8988T (cell line): ENCODE data around the gene UNC79.

Experiments
- DNase-seq: peaks from one replicate; pipeline ENCODE4 v3.0.0; 2011

Gene UNC79

DNA sequence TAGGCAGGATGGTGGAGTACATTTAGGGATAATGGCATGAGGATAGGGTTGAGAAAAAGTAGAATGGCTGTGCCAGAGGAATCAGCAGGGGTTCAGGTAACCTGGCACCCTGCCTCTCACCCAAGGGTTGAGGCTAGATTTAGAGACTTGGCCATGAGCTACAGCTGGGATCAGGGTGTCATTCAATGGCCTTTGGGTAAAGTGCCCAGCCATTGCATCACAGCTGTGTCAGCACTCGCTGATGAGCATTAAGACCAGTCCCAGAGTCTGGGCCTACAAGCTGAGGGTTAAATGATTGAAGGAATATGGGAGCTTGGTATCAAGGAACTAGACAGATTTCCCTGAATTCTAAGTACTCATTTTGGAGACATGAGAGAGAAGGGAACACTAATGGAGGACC is 243.6 kb downstream of the UNC79 start:
- no peak for DNase-seq

DNA sequence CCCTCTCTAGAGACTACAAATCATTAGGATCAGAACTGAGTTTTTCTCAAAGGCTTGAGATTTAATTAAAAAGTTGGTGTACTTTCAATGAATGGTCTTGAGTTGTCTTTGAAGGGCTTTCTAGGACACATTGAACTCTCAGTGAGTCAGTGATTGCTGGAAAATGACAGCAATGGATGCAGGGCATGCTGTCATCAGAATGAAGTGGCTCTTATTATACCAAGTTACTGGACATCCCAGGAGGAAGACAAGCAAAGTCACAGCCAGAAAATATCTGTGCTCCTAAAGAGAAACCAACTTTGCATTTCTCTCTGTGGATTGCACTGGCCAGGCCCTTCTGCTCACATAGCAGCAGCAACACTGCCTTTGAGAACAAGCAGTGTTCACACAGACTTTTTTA is 244.9 kb downstream of the UNC79 start:
- DNase-seq = no peak

DNA sequence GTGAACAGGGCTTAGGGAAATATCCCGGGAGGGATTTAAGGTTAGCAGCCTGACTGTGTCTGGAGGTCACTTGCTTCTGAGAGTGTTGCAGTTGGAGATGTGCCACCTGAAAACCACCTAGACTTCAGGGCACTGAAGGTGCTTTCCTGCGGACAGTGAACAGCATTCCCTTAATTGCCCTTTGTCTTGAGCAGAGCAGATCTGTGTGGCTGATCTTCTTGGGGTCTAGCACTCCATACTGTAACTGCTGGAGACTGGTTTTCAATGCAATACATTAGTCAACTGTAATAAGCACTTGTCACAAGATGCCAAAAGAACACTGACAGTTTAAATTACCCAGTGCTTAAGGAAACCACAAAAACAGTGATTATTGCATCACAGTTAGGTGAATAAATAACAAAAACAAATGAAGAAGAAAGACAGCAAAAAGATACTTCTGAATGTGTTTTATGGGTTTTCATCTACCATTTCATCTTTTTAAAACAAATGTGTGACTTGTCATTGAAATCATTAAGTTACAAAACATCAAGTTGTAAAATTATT is 245.7 kb downstream of the UNC79 start:
- no peak for DNase-seq

DNA sequence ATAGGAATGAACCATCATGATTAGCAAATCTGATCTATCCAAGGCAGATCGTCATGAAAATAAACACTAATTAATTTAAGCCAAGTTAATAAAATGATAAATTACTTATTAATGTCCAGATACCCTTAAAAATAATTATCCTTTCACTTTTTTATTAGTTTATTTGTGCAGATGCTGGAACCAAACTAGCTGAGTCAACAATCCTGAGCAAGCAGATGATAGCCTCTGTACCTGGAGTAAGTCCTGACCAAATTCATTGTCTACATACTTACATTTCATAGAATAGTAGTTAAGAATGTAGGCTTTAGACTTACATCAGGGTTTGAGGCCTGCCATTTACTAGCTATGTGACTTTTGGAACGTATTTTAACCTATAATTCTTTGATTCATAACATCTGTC is 251.7 kb downstream of the UNC79 start:
- no peak for DNase-seq

DNA sequence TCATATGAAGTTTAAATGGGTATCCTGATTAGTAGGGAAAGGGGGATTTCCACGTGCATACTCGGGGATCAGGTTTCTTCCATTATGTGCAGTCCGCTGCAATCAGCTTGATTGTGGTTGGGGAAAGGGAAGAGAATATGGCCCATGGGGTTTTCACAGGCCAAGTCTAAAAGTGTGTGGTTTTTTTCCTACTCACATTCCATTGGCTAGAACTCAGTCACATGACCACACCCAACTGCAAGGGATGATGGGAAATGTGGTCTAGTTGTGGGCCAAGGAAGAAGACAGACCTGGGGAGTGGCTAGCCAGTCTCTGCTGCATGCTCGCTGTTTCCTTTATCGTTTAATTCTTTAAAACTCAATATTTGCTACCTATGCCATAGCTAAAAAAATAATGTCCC is 252.5 kb downstream of the UNC79 start:
- no peak for DNase-seq

DNA sequence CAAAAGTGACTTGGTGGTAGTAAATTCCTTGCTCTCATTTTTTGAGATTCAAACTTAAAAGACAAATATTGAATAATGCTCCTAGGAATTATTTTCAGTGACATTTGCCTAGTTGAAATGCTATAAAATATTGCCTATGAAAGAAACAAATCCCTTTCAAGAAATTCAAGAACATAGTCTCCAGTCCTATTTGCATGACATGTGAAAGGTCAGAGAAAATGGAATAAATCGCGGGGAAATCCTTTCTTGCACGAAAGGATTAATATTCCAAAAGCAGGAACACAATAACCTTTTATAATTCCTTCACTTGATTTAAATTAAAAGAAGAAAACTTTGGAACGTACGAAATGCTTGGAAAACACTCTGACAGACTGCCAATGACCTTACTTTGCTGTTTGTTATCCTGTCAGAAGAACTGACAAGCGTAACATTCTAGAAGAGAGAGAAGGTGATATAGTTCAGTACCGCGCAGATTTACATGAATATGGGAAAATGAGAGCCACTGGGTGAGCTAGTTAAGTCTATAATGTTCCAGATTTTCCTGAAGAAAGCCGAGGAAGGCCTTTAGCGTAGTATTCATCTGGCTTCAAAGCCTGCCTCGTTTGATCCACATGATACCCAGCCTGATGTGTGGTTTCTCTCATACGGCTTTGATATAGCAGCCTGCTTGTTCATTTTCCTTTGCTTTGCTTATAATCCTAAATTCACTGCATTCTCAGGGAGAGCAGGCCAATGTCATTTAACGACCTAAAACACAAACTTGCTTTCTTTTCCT is 254.6 kb downstream of the UNC79 start:
- no peak for DNase-seq

DNA sequence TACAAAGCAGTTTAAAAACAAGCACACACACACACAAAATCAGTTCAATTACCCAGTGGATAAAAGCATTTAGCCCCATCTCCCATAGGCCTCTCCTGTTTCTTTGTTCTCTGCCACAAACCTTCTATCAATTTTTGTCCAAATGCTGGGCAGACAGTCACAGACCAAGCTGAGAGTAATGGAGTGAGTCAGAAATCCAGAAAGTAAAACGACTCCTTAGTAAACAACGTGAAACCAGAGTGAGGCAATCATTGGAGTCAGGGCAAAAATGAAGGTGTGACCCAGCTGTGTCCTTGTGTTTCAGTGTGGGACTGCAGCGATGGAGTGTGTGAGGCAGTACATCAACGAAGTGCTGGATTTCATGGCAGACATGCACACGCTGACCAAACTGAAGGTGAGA is 255.5 kb downstream of the UNC79 start:
- no peak for DNase-seq

DNA sequence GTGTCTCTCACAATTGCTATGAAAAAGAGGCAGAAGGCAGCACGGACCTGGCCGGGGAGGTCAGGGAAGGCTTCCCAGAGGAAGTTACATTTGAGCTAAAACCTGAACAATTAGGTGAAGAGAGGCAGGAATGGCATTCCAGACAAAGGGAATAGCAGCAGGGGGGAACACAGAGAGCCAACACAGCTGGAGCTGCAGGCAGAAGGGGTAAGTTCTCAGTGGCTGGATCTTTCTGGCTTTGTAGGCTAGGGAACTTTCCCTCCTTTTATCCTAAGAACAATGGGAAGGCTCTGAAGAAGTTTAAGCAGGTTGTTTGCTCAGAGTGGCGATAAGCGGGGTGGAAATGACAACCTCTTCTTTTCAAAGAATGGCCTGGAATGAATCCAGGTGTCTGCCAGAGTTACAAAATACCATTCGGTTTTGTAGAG is 257.5 kb downstream of the UNC79 start:
- no peak for DNase-seq

DNA sequence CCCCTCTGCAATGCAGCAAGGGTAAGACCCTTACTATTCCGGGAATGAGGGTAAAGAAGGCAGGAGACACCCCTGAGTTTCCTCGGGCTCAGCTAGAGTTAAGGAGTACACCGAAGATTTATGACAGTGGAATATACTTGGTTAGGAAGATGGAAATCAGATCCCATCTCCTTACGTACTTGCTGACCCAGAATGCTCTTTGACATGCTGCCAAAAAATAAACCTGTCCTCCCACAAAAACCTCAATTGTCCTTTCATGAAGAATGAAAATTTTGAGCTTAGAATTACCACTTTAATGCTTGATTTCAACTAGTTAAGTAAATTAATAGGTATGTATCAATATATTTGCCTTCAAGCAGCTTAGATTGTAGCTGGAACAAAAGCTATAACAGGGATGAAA is 258.1 kb downstream of the UNC79 start:
- DNase-seq = no peak

DNA sequence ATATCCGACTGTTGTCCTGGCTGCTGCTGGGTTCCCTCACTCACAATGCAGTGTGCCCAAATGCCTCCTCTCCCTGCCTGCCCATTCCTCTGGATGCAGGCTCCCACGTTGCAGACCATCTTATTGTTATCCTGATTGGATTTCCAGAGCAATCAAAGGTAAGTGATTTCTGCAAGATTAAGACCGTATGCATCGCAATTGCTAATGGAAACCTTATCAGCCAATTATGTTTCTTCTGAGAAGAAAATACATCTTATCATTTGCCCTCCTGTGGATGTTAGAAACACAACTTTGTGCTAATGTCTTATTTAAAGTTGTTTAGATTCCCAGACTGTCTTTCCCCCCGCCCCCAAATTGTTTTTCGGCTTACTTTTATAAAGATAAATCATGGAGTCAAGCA is 259.4 kb downstream of the UNC79 start:
- DNase-seq = no peak

DNA sequence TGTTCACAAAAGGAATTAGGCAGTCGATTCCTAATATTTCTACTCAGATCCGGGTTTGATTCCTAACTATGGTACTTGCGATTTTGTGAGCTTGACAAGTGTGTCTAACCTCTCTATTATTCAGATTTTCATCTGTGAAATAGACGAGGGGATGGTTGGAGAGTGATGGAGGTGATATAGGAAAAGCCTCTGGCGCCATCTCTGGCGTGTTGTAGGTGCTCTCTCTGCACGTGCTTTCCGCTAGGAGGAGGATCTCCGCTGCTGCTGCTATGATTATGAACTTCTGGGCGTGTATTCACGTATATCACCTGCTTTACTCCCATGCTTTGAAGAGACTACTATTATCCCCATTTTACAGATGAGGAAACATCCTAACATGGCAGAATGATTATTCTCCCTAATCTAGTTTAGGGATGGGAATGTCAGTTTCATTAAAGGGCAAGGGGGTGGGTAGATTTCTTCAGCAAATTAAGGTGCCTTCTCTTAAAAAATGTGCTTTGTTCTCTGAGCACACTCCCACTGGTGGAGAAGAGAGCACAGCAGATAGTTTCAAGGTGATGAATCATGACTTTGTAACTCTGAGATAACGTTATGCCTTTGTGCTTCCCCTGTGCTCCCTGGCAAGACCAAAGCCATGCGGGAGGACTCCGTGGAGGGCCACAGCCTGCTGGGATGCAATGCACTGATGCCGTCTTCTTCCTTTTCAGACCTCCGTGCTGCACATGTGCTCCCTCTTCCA is 260.5 kb downstream of the UNC79 start:
- no peak for DNase-seq

DNA sequence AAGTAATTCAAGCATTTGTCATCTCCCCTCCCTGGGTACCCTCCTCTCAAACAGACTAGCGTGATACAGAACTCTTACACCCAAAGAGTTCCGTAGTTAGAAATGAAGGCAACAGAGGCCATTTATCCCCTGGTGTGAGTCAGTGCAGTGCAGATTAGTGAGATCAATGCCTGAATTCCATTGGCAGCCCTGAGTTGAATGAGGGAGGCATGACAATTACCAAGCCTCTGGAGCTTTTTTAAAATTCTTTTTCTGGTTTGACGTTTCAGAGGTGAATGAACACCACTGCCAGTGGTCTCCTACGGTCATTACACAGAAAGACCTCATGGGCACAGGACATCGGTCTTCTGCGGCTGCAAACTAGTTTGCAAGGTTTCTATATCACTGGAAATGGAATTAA is 263.2 kb downstream of the UNC79 start:
- DNase-seq = no peak

DNA sequence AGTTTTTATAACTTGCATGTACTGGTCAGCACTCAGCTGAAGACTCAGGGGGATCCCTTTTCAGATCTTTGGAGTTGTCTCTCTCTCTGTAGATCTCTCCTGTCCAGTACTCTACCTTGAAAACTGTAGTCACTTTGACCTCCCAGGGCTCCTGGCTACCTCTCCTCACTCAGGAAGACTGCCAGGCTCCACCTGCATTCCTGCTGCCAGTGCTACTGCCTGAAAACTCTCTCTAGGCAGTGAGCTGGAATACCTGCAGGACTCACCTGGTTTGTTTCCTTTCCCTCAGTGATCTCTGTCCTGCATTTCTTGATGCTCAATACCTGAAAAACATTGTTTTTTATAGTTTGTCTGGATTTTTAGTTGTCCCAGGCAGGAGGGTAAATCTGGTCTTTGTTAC is 270.2 kb downstream of the UNC79 start:
- no peak for DNase-seq

DNA sequence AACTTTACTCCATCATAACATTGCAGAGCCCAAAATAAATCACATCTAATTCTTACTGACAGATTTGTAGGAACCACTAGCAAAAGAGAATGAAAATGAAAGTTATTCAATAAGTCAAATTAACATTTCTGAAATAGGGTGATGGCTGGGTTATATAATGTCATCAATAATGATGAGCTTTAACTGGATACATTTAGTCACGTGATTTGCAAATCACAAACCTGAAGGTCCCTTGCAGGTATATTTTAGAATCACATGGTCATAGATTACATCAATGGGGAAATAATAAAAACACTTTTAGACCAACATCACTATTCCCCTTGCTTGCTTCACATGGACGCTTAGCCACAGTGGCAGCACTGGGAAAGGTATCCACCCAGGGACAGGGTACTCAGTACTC is 270.8 kb downstream of the UNC79 start:
- DNase-seq = no peak

DNA sequence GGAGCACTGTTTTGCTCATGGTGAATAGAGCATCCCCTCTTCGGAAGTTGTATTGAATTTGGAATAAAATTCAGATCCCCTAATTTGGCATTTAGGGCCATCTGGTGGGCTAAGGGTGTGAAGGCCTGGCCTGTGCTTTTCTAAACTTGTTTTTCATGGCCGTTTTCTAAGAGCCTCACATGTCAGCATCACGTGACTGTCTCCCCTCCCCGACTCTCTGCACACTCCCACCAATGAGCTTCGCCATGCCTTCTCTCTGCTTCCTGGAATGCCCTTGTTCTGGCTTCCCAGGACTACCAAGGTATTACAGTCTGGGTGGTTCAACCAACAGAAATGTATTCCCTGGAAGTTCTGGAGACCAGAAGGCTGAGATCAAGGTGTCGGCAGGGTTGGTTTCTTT is 272.2 kb downstream of the UNC79 start:
- DNase-seq = no peak

DNA sequence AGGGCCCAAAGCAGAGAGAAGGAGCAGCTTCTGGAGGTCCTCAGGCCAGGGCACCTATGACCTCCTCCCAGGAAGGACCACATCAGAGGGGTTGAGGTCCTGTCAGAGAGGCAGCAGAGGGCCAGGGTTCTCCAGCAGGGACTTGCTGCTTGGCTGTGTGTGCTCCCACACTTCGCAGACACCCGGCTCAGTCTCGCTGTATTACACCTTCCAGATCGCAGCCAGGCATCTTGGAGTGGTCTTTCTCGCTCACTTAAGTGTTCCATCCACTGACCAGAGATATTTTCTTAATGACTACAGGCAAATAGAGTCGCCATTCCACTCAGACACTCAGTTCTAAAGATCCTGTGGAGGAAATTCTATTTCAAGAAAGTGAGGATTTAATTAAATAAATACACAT is 273.2 kb downstream of the UNC79 start:
- no peak for DNase-seq

DNA sequence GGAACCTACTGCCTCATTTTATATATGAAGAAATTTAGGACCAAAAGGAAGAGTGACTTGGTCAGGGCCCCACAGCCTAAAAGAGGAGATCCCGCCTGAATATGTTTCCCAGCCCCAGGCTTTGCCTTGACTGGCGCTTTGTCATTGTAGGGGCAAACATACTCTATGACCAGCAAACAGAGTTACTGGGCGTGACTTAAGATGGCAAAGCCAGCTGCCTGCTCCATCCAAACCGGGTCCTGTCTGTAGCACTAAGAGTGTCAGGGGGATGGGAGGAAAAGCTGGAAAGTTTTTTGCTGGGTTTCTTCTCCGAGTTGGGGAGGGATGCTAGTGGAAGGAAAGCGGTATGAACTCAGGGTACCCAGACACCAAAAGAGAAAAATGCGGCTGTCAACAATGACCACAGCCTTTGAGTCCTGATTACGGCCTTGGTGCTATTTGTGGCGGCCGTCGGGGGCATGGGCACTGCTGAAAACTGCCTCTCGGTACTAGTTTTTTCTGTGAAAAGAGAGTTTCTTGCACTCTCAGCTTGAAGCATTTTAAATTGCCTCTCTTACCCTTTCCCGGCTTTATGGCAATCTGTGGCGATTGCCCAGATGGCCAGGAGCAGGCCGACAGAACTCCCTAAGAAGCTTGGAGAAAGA is 274.9 kb downstream of the UNC79 start:
- no peak for DNase-seq

DNA sequence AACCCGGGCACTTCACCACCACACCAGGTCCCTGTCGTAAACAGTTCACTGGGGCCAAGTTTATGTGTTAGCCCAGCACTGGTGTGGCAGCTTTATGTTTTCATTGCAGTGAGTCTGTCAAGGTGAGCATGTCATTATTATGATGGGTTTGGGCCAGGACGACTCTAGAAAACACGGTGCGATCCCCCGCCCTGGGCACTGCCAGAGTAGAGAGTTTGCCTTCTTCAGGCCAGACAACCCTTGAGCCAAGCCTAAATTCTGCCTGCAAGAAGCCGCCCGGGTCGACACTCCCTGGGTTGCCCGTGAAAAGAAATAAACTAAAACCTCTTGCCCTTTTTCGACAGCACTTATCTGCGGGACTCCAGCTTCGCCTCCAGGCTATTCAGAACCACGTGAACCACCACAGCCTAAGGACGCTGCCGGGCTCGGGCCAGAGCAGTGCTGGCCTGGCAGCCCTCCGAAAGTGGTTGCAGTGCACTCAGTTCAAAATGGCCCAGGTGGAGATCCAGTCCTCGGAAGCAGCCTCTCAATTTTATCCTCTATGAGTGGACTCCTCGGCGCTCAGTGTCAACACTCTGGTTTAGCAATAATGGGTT is 275.7 kb downstream of the UNC79 start:
- no peak for DNase-seq

DNA sequence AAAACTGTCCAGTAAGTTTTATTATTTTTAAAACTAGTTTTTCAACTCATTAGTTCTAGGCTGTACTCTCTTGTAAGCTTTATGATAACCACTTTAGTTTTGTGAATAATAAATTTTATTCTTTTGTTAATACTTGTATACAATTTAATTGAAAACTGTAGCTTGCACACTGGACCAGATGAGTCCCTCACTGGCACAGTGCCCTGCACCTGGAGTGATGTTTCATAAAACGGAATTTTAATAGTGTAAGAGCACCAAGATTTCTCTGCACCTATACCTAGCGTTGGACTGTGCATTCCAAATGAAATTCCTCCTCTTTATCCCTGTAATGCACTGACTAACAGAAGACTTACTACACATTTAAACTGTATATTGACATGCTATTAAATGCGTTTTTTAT is 276.7 kb downstream of the UNC79 start:
- DNase-seq = no peak

DNA sequence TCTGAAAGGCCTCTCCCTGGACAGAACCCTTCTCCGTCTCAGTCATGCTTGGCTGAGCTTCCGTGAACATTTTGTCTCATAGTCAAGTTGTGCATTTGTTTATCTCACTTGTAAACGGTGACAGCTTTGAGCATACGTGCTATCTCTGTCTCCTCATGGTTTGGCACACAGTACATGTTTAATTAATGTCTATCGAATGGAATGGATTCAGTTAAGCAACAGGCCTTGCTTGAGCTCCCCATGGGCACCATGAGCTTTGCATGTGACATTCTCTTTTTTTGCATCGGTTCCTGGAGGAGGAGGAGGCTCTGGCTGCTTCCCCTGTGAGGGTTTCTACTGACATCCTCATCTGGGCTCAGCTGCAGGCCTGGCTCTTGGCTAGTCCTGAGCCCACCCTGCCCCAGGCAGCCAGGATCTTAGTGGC is 277.6 kb downstream of the UNC79 start:
- DNase-seq = no peak

DNA sequence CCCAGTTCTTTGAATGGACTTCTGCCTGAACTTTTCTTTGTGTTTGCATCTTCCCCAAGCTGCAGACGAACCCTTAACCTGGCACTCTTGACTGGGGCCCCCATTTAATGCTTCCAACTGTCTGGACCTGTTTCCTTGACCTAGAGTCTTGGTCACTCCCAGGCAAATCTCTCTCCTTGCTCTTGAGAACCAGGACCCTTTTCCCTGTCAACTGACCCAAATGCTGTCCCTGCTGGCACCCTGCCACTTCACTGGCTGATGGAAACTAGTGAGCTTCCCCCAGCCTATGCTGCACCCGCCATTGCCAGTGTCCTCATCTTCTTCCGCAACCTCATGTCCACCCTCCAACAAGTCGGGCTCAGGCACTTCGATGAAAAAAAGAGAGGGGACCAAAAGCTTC is 278.1 kb downstream of the UNC79 start:
- DNase-seq = no peak

DNA sequence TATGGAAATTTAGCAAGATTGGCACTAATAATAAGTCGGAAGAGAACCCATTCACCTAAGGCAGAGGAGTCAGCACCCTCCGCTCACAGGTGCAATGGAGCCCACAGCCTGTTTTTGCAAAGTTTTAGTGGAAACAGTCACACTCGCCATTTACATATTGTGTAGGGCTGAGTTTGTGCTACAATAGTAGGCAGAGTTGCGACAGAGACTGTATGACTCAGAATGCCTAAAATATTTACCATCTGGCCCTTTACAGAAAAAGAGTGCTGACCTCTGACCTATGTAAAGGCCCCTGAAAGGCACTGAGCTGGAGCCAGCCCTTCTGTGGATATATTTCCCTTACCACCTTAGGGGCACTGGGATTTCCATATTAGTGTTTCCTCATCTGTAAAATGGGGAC is 278.5 kb downstream of the UNC79 start:
- no peak for DNase-seq

DNA sequence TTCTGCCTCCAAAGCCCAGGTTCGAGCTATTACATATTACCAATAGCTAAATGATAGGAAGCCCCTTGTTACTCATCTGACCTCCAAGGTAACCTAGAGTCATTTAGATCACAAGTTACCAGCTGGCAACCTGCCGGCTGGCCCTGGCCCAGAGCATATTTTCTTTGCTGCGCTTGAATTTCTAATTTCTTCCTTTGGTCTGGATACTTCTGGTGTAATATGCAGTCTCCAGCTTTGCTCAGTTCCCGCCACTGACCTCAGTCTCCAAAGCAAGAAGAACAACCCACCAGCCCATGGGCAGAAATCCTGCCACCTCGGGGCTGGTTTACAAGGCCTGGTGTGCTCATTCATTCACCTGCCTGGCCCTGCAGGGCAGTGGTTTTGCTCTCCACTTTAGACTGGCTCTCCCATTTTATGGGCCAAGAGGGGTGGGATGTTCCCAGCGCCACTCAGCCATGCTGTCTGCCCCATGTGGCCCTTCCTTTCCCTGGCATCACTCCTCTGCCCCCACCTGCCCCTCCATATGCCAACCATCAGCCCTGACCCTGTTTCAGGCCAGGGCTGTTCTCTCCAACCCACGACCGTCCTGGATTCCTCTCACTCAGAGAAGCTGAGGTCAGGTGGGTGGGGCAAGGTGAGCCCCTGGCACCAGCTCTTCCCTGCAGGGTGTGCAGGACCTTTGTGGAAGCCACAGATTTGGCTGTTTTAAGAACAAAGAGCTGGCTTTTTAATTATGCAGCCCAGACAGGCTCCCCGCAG is 281.5 kb downstream of the UNC79 start:
- no peak for DNase-seq
